ENCODE measurements around the gene MAP3K4.

- TF ChIP-seq, protein P1, sequence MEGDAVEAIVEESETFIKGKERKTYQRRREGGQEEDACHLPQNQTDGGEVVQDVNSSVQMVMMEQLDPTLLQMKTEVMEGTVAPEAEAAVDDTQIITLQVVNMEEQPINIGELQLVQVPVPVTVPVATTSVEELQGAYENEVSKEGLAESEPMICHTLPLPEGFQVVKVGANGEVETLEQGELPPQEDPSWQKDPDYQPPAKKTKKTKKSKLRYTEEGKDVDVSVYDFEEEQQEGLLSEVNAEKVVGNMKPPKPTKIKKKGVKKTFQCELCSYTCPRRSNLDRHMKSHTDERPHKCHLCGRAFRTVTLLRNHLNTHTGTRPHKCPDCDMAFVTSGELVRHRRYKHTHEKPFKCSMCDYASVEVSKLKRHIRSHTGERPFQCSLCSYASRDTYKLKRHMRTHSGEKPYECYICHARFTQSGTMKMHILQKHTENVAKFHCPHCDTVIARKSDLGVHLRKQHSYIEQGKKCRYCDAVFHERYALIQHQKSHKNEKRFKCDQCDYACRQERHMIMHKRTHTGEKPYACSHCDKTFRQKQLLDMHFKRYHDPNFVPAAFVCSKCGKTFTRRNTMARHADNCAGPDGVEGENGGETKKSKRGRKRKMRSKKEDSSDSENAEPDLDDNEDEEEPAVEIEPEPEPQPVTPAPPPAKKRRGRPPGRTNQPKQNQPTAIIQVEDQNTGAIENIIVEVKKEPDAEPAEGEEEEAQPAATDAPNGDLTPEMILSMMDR (IDR thresholded peaks at IDR 0.05), result no peak
- no peak for TF ChIP-seq EP300 (IDR thresholded peaks at IDR 0.05; ENCODE audit: low read depth)
- TF ChIP-seq POLR2A (IDR thresholded peaks at IDR 0.05), result no peak
- no peak for TF ChIP-seq POLR2AphosphoS5 (IDR thresholded peaks at IDR 0.05)
Measured at GRCh38 chr6:161024364-161024920, 32.9 kb downstream of the MAP3K4 start.
